Measurements from ENCODE around the gene PRG2. TPM values are rescaled to one million over a fixed set of nuclear protein-coding genes. Genes with fewer than 3 reads are reported as not detected.
A peak's percentile ranks its signal among the peaks of the same experiment; 100 is the strongest.

PRG2 gene
- total and polyA plus RNA-seq, 9 of the 15 experiments (the other 6 are each of a cell fraction or from before 2014, with no cell fraction given) = 1.8 to 78.0 (median 26.6) TPM

- TF ChIP-seq, protein P1, sequence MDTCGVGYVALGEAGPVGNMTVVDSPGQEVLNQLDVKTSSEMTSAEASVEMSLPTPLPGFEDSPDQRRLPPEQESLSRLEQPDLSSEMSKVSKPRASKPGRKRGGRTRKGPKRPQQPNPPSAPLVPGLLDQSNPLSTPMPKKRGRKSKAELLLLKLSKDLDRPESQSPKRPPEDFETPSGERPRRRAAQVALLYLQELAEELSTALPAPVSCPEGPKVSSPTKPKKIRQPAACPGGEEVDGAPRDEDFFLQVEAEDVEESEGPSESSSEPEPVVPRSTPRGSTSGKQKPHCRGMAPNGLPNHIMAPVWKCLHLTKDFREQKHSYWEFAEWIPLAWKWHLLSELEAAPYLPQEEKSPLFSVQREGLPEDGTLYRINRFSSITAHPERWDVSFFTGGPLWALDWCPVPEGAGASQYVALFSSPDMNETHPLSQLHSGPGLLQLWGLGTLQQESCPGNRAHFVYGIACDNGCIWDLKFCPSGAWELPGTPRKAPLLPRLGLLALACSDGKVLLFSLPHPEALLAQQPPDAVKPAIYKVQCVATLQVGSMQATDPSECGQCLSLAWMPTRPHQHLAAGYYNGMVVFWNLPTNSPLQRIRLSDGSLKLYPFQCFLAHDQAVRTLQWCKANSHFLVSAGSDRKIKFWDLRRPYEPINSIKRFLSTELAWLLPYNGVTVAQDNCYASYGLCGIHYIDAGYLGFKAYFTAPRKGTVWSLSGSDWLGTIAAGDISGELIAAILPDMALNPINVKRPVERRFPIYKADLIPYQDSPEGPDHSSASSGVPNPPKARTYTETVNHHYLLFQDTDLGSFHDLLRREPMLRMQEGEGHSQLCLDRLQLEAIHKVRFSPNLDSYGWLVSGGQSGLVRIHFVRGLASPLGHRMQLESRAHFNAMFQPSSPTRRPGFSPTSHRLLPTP (IDR thresholded peaks at IDR 0.05; ENCODE audit: borderline replicate concordance, extremely low read depth, insufficient read length) = no peak
- TF ChIP-seq STAG1 (CRISPR knock-in tag; IDR thresholded peaks at IDR 0.05; ENCODE audit: borderline replicate concordance) (peak; percentile 20; the same call in 1 of the 2 replicates), KLF13 (tag; IDR thresholded peaks at IDR 0.05; ENCODE audit: borderline replicate concordance, low read depth) (no peak), HMG20B (CRISPR knock-in tag; IDR thresholded peaks at IDR 0.05) (no peak), CEBPG (CRISPR knock-in tag; IDR thresholded peaks at IDR 0.05) (peak; percentile 59), CEBPG (tag; conservative IDR thresholded peaks at IDR 0.05 in 1 of 2, IDR thresholded peaks at IDR 0.05 in 1 of 2) (no peak), CREM (IDR thresholded peaks at IDR 0.05; ENCODE audit: low read depth) (no peak), STAT5A (IDR thresholded peaks at IDR 0.05; ENCODE audit: borderline replicate concordance, low read length) (no peak), BHLHE40 (IDR thresholded peaks at IDR 0.05; ENCODE audit: low read length) (peak; percentile 72), SNIP1 (IDR thresholded peaks at IDR 0.05; ENCODE audit: low read depth) (no peak), SAP30 (IDR thresholded peaks at IDR 0.05; ENCODE audit: borderline replicate concordance, insufficient read depth, low read depth, low read length, poor library complexity, severe bottlenecking) (no peak), ATF1 (CRISPR knock-in tag; IDR thresholded peaks at IDR 0.05) (no peak), ATF1 (tag; IDR thresholded peaks at IDR 0.05) (0 out of 2 replicates have a peak, but pooled peaks have one; percentile 22), SREBF1 (IDR thresholded peaks at IDR 0.05; ENCODE audit: borderline replicate concordance, low read depth, low read length) (no peak), CTCFL (IDR thresholded peaks at IDR 0.05; ENCODE audit: borderline replicate concordance, insufficient read depth, low read depth, low read length, poor library complexity, severe bottlenecking) (no peak), EGR1 (conservative IDR thresholded peaks at IDR 0.05) (no peak), SMC3 (conservative IDR thresholded peaks at IDR 0.05; ENCODE audit: insufficient read depth, low read depth, low read length) (peak; percentile 24; the same call in 1 of the 2 replicates), ARNT (IDR thresholded peaks at IDR 0.05) (no peak), HMGN3 (IDR thresholded peaks at IDR 0.05; ENCODE audit: borderline replicate concordance, extremely low read depth, insufficient read length, low read depth, low read length) (no peak)
- TF ChIP-seq, protein P2, sequence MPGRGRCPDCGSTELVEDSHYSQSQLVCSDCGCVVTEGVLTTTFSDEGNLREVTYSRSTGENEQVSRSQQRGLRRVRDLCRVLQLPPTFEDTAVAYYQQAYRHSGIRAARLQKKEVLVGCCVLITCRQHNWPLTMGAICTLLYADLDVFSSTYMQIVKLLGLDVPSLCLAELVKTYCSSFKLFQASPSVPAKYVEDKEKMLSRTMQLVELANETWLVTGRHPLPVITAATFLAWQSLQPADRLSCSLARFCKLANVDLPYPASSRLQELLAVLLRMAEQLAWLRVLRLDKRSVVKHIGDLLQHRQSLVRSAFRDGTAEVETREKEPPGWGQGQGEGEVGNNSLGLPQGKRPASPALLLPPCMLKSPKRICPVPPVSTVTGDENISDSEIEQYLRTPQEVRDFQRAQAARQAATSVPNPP (IDR thresholded peaks at IDR 0.05; ENCODE audit: borderline replicate concordance, insufficient read depth, insufficient read length) = no peak
- TF ChIP-seq, protein P3, sequence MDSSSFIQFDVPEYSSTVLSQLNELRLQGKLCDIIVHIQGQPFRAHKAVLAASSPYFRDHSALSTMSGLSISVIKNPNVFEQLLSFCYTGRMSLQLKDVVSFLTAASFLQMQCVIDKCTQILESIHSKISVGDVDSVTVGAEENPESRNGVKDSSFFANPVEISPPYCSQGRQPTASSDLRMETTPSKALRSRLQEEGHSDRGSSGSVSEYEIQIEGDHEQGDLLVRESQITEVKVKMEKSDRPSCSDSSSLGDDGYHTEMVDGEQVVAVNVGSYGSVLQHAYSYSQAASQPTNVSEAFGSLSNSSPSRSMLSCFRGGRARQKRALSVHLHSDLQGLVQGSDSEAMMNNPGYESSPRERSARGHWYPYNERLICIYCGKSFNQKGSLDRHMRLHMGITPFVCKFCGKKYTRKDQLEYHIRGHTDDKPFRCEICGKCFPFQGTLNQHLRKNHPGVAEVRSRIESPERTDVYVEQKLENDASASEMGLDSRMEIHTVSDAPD (CRISPR knock-in tag; IDR thresholded peaks at IDR 0.05) = no peak
Measured at GRCh38 chr11:57340039-57340615, 50.3 kb downstream of the PRG2 start (continued).

Measured in K562 (cell line).